Measurements from ENCODE around the gene CLSTN2. TPM values are rescaled to one million over a fixed set of nuclear protein-coding genes. Genes with fewer than 3 reads are reported as not detected.

The CLSTN2 gene
- total and polyA plus RNA-seq, 2 donors from 2014 or later = 2.0 to 12.0 TPM

DNA sequence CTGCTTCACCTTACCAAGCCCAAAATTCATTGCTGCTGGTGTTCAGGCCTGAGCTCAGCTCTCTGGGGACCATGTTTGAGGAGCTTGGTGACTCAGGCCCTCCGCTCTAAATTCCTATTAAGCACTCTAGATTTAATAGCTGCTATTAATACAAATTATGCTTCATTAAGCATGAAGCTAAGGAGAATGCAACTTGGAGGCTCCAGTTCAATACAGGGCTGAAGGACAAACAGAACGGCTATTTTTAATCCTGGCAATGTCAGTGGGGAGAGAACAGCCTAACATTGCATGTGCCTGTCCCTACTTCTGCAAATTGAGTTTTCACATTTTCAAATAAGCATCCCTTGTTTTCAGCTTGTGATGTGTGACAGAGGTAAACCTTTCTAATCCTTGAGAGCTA is 662.8 kb downstream of the CLSTN2 start:
- H3K4me1 ChIP-seq (ENCODE audit: control insufficient read depth in 2 of 3, insufficient read depth in 2 of 3, low read depth in 1 of 3, low read length in 3 of 3) = no peaks in the 10 kb centered on the region
- H3K27ac ChIP-seq (ENCODE audit: low read depth in 2 of 2, low read length in 2 of 2) = no peak overlapping the region
- TF ChIP-seq, protein P1, sequence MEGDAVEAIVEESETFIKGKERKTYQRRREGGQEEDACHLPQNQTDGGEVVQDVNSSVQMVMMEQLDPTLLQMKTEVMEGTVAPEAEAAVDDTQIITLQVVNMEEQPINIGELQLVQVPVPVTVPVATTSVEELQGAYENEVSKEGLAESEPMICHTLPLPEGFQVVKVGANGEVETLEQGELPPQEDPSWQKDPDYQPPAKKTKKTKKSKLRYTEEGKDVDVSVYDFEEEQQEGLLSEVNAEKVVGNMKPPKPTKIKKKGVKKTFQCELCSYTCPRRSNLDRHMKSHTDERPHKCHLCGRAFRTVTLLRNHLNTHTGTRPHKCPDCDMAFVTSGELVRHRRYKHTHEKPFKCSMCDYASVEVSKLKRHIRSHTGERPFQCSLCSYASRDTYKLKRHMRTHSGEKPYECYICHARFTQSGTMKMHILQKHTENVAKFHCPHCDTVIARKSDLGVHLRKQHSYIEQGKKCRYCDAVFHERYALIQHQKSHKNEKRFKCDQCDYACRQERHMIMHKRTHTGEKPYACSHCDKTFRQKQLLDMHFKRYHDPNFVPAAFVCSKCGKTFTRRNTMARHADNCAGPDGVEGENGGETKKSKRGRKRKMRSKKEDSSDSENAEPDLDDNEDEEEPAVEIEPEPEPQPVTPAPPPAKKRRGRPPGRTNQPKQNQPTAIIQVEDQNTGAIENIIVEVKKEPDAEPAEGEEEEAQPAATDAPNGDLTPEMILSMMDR (IDR thresholded peaks at IDR 0.05; ENCODE audit: borderline replicate concordance, extremely low read depth, insufficient read depth) = no peak
- H3K9me3 ChIP-seq (ENCODE audit: control insufficient read depth in 2 of 3, insufficient read depth in 1 of 3, low read length in 3 of 3) = no peaks in the 10 kb centered on the region
- H3K27me3 ChIP-seq (ENCODE audit: control insufficient read depth, insufficient read depth, low read length) = no peaks in the 10 kb centered on the region
- no peak overlapping the region for H3K4me3 ChIP-seq (ENCODE audit: low read length in 3 of 3)
- no peak for DNase-seq
- no peak for FAIRE-seq
- intact Hi-C loops (cut with DNase I) = no loop called here
- H3K9ac ChIP-seq (ENCODE audit: low read length in 3 of 3) = no peak overlapping the region
- H3K36me3 ChIP-seq (ENCODE audit: control insufficient read depth in 2 of 3, insufficient read depth in 3 of 3, low read length in 3 of 3) = no peaks in the 10 kb centered on the region

DNA sequence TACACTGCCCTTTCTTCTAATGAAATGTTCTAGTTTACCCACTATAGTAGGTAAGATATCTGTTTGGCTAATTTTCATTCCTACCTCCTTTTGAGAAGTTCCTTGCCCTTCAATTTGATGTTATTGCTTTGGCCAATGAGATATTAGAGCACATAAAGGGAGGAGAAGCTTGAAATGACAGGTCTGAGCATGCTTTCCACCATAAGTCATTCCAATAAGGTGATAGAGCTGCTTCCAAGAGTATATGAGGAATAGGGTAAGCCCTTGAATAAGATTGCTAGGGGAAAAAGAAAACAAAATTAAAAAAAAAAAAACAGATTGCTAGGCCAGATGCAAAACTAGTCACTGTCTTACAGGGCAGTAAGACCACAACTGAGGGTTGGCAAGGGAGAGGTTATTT is 664.0 kb downstream of the CLSTN2 start:
- H3K36me3 ChIP-seq (ENCODE audit: control insufficient read depth in 2 of 3, insufficient read depth in 3 of 3, low read length in 3 of 3) = no peaks in the 10 kb centered on the region
- H3K9me3 ChIP-seq (ENCODE audit: control insufficient read depth in 2 of 3, insufficient read depth in 1 of 3, low read length in 3 of 3) = no peaks in the 10 kb centered on the region
- FAIRE-seq = no peak
- H3K4me1 ChIP-seq (ENCODE audit: control insufficient read depth in 2 of 3, insufficient read depth in 2 of 3, low read depth in 1 of 3, low read length in 3 of 3) = no peaks in the 10 kb centered on the region
- intact Hi-C loops (cut with DNase I) = no loop called here
- H3K4me3 ChIP-seq (ENCODE audit: low read length in 3 of 3) = no peak overlapping the region
- H3K27me3 ChIP-seq (ENCODE audit: control insufficient read depth, insufficient read depth, low read length) = no peaks in the 10 kb centered on the region
- TF ChIP-seq, protein P1 (IDR thresholded peaks at IDR 0.05; ENCODE audit: borderline replicate concordance, extremely low read depth, insufficient read depth) = no peak
- H3K9ac ChIP-seq (ENCODE audit: low read length in 3 of 3) = no peak overlapping the region
- H3K27ac ChIP-seq (ENCODE audit: low read depth in 2 of 2, low read length in 2 of 2) = no peak overlapping the region
- DNase-seq = no peak

DNA sequence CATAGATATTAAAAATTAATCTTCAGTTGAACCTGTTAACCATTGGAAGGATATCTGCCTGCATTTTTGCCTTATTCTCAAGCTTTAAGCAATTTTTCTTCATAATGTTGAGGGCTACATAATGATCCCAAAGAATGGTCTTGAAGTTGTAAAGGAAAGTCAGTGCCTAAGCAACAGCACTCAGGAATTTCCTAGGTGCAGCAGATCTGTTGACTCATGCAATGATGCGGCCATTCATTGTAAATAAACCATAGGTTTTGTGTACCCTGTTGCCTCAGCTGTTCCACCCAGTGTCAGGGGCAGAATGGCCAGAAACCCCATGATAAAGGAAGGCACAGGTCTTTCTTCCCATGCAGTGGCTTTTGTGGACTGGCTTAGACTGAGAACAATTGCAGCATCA is 664.5 kb downstream of the CLSTN2 start:
- Histone ChIP-seq H3K4me3 (ENCODE audit: low read length in 3 of 3) (no peak overlapping the region), H3K36me3 (ENCODE audit: control insufficient read depth in 2 of 3, insufficient read depth in 3 of 3, low read length in 3 of 3) (no peaks in the 10 kb centered on the region), H3K4me1 (ENCODE audit: control insufficient read depth in 2 of 3, insufficient read depth in 2 of 3, low read depth in 1 of 3, low read length in 3 of 3) (no peaks in the 10 kb centered on the region), H3K27ac (ENCODE audit: low read depth in 2 of 2, low read length in 2 of 2) (no peak overlapping the region), H3K9me3 (ENCODE audit: control insufficient read depth in 2 of 3, insufficient read depth in 1 of 3, low read length in 3 of 3) (no peaks in the 10 kb centered on the region), H3K27me3 (ENCODE audit: control insufficient read depth, insufficient read depth, low read length) (no peaks in the 10 kb centered on the region), H3K9ac (ENCODE audit: low read length in 3 of 3) (no peak overlapping the region)
- TF ChIP-seq, protein P1 (IDR thresholded peaks at IDR 0.05; ENCODE audit: borderline replicate concordance, extremely low read depth, insufficient read depth) = no peak
- DNase-seq = no peak
- no peak for FAIRE-seq
- intact Hi-C loops (cut with DNase I) = no loop called here

DNA sequence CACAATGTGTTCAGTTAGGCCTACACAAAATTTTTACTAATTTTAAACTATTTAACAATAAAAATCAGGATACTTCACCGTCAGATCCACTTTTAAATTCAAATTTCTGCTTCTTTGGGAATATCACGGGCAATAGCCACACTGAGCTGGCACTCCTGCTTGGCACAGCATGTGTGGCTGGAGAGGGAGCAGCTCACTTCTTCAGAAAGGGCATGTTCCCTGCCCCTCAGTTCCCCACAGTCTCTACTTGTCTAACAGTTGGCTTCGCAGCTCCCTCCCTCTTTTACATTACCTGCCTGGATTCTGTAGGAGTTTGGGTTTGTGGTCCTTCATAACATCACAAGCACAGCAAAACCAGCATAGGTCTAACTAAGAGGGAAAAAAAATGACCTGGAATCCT is 666.9 kb downstream of the CLSTN2 start:
- intact Hi-C loops (cut with DNase I) = no loop called here
- H3K27me3 ChIP-seq (ENCODE audit: control insufficient read depth, insufficient read depth, low read length) = no peaks in the 10 kb centered on the region
- DNase-seq (no peak), FAIRE-seq (no peak)
- H3K9ac ChIP-seq (ENCODE audit: low read length in 3 of 3) = no peak overlapping the region
- H3K27ac ChIP-seq (ENCODE audit: low read depth in 2 of 2, low read length in 2 of 2) = no peak overlapping the region
- H3K4me3 ChIP-seq (ENCODE audit: low read length in 3 of 3) = no peak overlapping the region
- TF ChIP-seq, protein P1 (IDR thresholded peaks at IDR 0.05; ENCODE audit: borderline replicate concordance, extremely low read depth, insufficient read depth) = no peak
- no peaks in the 10 kb centered on the region for H3K4me1 ChIP-seq (ENCODE audit: control insufficient read depth in 2 of 3, insufficient read depth in 2 of 3, low read depth in 1 of 3, low read length in 3 of 3)
- no peaks in the 10 kb centered on the region for H3K9me3 ChIP-seq (ENCODE audit: control insufficient read depth in 2 of 3, insufficient read depth in 1 of 3, low read length in 3 of 3)
- H3K36me3 ChIP-seq (ENCODE audit: control insufficient read depth in 2 of 3, insufficient read depth in 3 of 3, low read length in 3 of 3) = no peaks in the 10 kb centered on the region

All from kidney (tissue), 14 donors.